WTC11 (cell line): ENCODE measurements around the gene PNMT. TPM values are rescaled to one million over a fixed set of nuclear protein-coding genes. Genes with fewer than 3 reads are reported as not detected.
A peak's percentile ranks its signal among the peaks of the same experiment; 100 is the strongest.

ENCODE experiments used
- ATAC-seq: fragments of 200-7000 bp; cut with Tn5 transposase; 2 replicates; pipeline ENCODE4 v1.10.0; 2021; ENCODE audit warnings: mild to moderate bottlenecking, moderate library complexity
- CTCF ChIA-PET: fragments of 300-600 bp; sonication (Branson Sonifier 250); formaldehyde crosslinking; loops from one replicate; lab custom pipeline; 2021; ENCODE audit warnings: antibody characterized with exemption; lab: Charles Lee
- POLR2A ChIA-PET: fragments of 350-600 bp; sonication (Branson Sonifier 250); formaldehyde crosslinking; loops from one replicate; lab custom pipeline; 2021; ENCODE audit warnings: antibody characterized with exemption; lab: Charles Lee
- DNase-seq: peaks from one replicate; pipeline ENCODE4 v3.0.0; 2021; ENCODE audit warnings: low spot score
- H3K27ac Mint-ChIP-seq: 2 replicates; pipeline ENCODE4 v1.8.0; 2021; ENCODE audit warnings: mixed read lengths
- H3K27me3 Mint-ChIP-seq: 2 replicates; pipeline ENCODE4 v1.8.0; 2021; ENCODE audit warnings: low read depth, mild to moderate bottlenecking, moderate library complexity, mixed read lengths
- H3K36me3 Mint-ChIP-seq: 2 replicates; pipeline ENCODE4 v1.8.0; 2021; ENCODE audit warnings: mixed read lengths
- H3K4me1 Mint-ChIP-seq: 2 replicates; pipeline ENCODE4 v1.8.0; 2022; ENCODE audit warnings: mixed read lengths
- H3K4me3 Mint-ChIP-seq: 2 replicates; pipeline ENCODE4 v1.8.0; 2021; ENCODE audit warnings: mild to moderate bottlenecking, moderate library complexity, mixed read lengths
- H3K9me3 Mint-ChIP-seq: 2 replicates; pipeline ENCODE4 v1.8.0; 2021; ENCODE audit warnings: mixed read lengths
- CREM ChIP-seq: sonication (generic); formaldehyde crosslinking; IDR thresholded peaks from 2 replicates; pipeline ENCODE4 v1.8.1; 2022; ENCODE audit warnings: mild to moderate bottlenecking, missing genetic modification reagents, moderate library complexity
- ELF4 ChIP-seq: sonication (generic); formaldehyde crosslinking; IDR thresholded peaks from 2 replicates; pipeline ENCODE4 v1.8.1; 2022; ENCODE audit warnings: low read depth, mild to moderate bottlenecking, moderate library complexity, missing genetic modification reagents
- HMGA2 ChIP-seq: fragments of 250-450 bp; sonication (Bioruptor Pico); IDR thresholded peaks from 2 replicates; pipeline ENCODE4 v1.4.0; 2021; ENCODE audit warnings: mild to moderate bottlenecking, moderate library complexity
- MXD4 ChIP-seq: fragments of 250-450 bp; sonication (Bioruptor Pico); IDR thresholded peaks from 2 replicates; pipeline ENCODE4 v1.8.0; 2021; ENCODE audit warnings: mild to moderate bottlenecking, moderate library complexity, borderline replicate concordance
- NR1H2 ChIP-seq: sonication (generic); formaldehyde crosslinking; IDR thresholded peaks from 2 replicates; pipeline ENCODE4 v1.9.0; 2021; ENCODE audit warnings: mild to moderate bottlenecking, moderate library complexity, missing genetic modification reagents
- SMAD4 ChIP-seq: sonication (generic); formaldehyde crosslinking; IDR thresholded peaks from 2 replicates; pipeline ENCODE4 v1.8.0; 2022; ENCODE audit warnings: mild to moderate bottlenecking, missing genetic modification reagents
- ZBTB21 ChIP-seq: sonication (generic); formaldehyde crosslinking; IDR thresholded peaks from 2 replicates; pipeline ENCODE4 v1.8.1; 2023; ENCODE audit warnings: mild to moderate bottlenecking, missing genetic modification reagents, borderline replicate concordance
- total RNA-seq: library from RNA; stranded (reverse); gene quantifications from 3 replicates; pipeline ENCODE4 v1.2.3, GENCODE V29; 2021
- TF ChIP-seq, protein P1 (sequence below): sonication (generic); formaldehyde crosslinking; IDR thresholded peaks from 2 replicates; pipeline ENCODE4 v1.8.0; 2022; ENCODE audit warnings: mild to moderate bottlenecking, missing genetic modification reagents
- TF ChIP-seq, protein P2 (sequence below): sonication (generic); formaldehyde crosslinking; IDR thresholded peaks from 2 replicates; pipeline ENCODE4 v1.8.0; 2023; ENCODE audit warnings: mild to moderate bottlenecking, missing genetic modification reagents
- TF ChIP-seq, protein P3 (sequence below): sonication (generic); formaldehyde crosslinking; IDR thresholded peaks from 2 replicates; pipeline ENCODE4 v1.8.0; 2023; ENCODE audit warnings: missing genetic modification reagents, mild to moderate bottlenecking, borderline replicate concordance
- TF ChIP-seq, protein P4 (sequence below): fragments of 250-450 bp; sonication (Bioruptor Pico); IDR thresholded peaks from 2 replicates; pipeline ENCODE4 v1.9.0; 2021; ENCODE audit warnings: moderate library complexity, mild to moderate bottlenecking, inconsistent platforms, borderline replicate concordance
- TF ChIP-seq, protein P5 (sequence below): sonication (generic); formaldehyde crosslinking; IDR thresholded peaks from 2 replicates; pipeline ENCODE4 v1.8.0; 2022; ENCODE audit warnings: mild to moderate bottlenecking, missing genetic modification reagents

PNMT gene
- total RNA-seq, 1 experiment from 2014 or later: 3.1 TPM

DNA sequence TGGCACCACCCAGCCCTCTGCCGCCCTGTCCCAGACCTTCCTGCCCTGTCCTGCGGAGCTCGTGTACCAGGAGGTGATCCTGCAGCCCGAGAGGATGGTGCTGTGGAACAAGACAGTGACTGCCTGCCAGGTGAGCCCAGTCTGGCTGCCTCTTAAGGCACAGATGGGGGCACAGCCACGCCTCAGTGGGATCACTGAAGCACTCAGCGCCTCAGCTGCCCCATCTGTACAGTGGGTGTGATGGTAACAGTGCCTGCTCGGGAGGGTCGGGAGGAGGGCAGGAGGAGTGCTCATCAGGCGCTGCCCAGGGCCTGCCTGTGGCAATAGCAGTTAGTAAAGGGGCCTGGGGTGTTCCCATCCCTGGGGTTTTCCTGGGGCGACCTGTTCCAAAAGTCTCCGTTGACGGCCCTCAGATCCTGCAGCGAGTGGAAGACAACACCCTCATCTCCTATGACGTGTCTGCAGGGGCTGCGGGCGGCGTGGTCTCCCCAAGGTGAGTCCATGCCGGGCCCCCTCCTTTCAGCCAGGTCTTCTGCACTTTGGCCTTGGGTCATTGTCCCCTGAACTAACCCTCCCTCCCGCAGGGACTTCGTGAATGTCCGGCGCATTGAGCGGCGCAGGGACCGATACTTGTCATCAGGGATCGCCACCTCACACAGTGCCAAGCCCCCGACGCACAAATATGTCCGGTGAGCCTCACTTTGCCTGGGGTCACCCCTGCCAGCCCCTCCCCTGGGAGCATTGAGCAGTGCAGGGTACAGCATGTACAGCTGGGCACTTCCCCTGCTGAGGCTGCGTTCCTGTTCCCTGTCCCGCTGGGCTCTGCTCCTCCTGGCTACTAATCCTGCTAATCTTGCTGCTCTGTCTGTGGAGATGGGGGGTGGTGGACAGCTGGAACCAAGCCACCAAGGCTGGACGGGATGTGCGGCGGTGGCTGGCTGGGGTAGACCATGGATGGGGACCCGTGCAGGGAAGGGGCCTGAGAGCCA, 7.6 kb upstream of the PNMT start:
- CTCF ChIA-PET: interaction anchor here (0.9 to 18.0 kb wide), 3 partner anchors 8 to 113 kb away, joined by 3 to 876 read pairs (median 272); partner anchors contain the start of gene PPP1R1B
- Mint-ChIP-seq H3K4me3 (no peak overlapping the region), H3K27ac (0 out of 2 replicates have a peak overlapping the region, but pooled peaks have one; percentile 32), H3K36me3 (peaks cover 13% of the 10 kb centered on the region), H3K4me1 (peaks cover 37% of the 10 kb centered on the region), H3K27me3 (peaks cover 2% of the 10 kb centered on the region), H3K9me3 (no peaks in the 10 kb centered on the region)
- POLR2A ChIA-PET: no interaction called here
- DNase-seq: no peak
- TF ChIP-seq, protein P1, sequence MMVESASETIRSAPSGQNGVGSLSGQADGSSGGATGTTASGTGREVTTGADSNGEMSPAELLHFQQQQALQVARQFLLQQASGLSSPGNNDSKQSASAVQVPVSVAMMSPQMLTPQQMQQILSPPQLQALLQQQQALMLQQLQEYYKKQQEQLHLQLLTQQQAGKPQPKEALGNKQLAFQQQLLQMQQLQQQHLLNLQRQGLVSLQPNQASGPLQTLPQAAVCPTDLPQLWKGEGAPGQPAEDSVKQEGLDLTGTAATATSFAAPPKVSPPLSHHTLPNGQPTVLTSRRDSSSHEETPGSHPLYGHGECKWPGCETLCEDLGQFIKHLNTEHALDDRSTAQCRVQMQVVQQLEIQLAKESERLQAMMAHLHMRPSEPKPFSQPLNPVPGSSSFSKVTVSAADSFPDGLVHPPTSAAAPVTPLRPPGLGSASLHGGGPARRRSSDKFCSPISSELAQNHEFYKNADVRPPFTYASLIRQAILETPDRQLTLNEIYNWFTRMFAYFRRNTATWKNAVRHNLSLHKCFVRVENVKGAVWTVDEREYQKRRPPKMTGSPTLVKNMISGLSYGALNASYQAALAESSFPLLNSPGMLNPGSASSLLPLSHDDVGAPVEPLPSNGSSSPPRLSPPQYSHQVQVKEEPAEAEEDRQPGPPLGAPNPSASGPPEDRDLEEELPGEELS (CRISPR knock-in tag): no peak
- TF ChIP-seq, protein P2, sequence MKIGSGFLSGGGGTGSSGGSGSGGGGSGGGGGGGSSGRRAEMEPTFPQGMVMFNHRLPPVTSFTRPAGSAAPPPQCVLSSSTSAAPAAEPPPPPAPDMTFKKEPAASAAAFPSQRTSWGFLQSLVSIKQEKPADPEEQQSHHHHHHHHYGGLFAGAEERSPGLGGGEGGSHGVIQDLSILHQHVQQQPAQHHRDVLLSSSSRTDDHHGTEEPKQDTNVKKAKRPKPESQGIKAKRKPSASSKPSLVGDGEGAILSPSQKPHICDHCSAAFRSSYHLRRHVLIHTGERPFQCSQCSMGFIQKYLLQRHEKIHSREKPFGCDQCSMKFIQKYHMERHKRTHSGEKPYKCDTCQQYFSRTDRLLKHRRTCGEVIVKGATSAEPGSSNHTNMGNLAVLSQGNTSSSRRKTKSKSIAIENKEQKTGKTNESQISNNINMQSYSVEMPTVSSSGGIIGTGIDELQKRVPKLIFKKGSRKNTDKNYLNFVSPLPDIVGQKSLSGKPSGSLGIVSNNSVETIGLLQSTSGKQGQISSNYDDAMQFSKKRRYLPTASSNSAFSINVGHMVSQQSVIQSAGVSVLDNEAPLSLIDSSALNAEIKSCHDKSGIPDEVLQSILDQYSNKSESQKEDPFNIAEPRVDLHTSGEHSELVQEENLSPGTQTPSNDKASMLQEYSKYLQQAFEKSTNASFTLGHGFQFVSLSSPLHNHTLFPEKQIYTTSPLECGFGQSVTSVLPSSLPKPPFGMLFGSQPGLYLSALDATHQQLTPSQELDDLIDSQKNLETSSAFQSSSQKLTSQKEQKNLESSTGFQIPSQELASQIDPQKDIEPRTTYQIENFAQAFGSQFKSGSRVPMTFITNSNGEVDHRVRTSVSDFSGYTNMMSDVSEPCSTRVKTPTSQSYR: no peak
- TF ChIP-seq MXD4 (CRISPR knock-in tag): no peak
- TF ChIP-seq, protein P3, sequence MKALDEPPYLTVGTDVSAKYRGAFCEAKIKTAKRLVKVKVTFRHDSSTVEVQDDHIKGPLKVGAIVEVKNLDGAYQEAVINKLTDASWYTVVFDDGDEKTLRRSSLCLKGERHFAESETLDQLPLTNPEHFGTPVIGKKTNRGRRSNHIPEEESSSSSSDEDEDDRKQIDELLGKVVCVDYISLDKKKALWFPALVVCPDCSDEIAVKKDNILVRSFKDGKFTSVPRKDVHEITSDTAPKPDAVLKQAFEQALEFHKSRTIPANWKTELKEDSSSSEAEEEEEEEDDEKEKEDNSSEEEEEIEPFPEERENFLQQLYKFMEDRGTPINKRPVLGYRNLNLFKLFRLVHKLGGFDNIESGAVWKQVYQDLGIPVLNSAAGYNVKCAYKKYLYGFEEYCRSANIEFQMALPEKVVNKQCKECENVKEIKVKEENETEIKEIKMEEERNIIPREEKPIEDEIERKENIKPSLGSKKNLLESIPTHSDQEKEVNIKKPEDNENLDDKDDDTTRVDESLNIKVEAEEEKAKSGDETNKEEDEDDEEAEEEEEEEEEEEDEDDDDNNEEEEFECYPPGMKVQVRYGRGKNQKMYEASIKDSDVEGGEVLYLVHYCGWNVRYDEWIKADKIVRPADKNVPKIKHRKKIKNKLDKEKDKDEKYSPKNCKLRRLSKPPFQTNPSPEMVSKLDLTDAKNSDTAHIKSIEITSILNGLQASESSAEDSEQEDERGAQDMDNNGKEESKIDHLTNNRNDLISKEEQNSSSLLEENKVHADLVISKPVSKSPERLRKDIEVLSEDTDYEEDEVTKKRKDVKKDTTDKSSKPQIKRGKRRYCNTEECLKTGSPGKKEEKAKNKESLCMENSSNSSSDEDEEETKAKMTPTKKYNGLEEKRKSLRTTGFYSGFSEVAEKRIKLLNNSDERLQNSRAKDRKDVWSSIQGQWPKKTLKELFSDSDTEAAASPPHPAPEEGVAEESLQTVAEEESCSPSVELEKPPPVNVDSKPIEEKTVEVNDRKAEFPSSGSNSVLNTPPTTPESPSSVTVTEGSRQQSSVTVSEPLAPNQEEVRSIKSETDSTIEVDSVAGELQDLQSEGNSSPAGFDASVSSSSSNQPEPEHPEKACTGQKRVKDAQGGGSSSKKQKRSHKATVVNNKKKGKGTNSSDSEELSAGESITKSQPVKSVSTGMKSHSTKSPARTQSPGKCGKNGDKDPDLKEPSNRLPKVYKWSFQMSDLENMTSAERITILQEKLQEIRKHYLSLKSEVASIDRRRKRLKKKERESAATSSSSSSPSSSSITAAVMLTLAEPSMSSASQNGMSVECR (CRISPR knock-in tag): no peak
- no peak for TF ChIP-seq ELF4 (CRISPR knock-in tag)
- TF ChIP-seq NR1H2 (CRISPR knock-in tag): no peak
- no peak for TF ChIP-seq HMGA2 (CRISPR knock-in tag)
- no peak for TF ChIP-seq SMAD4 (CRISPR knock-in tag)
- TF ChIP-seq, protein P4, sequence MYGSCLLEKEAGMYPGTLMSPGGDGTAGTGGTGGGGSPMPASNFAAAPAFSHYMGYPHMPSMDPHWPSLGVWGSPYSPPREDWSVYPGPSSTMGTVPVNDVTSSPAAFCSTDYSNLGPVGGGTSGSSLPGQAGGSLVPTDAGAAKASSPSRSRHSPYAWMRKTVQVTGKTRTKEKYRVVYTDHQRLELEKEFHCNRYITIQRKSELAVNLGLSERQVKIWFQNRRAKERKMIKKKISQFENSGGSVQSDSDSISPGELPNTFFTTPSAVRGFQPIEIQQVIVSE (CRISPR knock-in tag): no peak
- TF ChIP-seq ZBTB21: no peak
- ATAC-seq: no peak

DNA sequence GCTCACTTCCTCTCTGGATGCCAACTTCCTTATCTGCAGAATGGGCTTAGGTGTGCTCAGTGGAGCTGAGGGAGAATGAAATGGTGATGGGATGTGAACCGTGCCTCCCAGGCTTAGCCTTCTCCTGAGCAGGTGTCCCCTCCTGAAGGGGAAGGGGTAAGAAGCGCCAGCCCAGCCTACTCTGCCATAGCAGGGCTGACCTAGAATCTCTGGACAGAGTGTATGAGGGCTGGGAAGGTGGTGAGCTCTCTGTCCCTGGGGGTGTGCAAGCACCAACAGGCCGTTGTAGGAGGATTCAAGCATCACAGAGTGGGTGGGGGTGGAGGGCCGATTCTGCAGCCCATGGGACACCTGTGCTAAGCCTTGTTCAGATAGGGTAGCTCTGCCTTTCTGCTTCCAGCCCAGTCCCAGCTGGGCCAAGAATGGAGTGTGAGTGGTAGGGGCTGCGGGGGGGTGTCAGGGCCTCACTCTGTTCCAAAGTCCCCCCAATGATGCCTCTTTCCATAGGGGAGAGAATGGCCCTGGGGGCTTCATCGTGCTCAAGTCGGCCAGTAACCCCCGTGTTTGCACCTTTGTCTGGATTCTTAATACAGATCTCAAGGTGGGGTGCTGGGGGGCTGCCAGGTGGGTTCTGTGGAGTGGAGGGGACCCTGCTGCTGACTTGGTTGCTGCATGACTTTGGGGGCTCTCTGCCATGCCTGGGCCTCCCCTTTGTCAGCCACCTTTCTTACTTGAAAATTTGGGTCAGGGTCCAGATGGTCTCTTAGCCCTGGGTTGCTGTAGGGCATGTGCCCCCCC, 6.3 kb upstream of the PNMT start:
- ATAC-seq: no peak
- Mint-ChIP-seq H3K27ac (no peak overlapping the region), H3K4me3 (no peak overlapping the region), H3K36me3 (peaks cover 13% of the 10 kb centered on the region), H3K4me1 (peaks cover 48% of the 10 kb centered on the region), H3K27me3 (peaks cover 14% of the 10 kb centered on the region), H3K9me3 (no peaks in the 10 kb centered on the region)
- POLR2A ChIA-PET: no interaction called here
- DNase-seq: no peak
- TF ChIP-seq, protein P5, sequence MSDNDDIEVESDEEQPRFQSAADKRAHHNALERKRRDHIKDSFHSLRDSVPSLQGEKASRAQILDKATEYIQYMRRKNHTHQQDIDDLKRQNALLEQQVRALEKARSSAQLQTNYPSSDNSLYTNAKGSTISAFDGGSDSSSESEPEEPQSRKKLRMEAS: 0 out of 2 replicates have a peak, but pooled peaks have one; percentile 10
- no peak for TF ChIP-seq CREM (CRISPR knock-in tag)
- CTCF ChIA-PET: interaction anchor here (1.2 to 18.0 kb wide), 5 partner anchors 9 to 114 kb away, joined by 7 to 876 read pairs (median 15); partner anchors contain the start of genes MIEN1 and PPP1R1B
